Measurements from ENCODE around the gene CACNA1C.

DNA sequence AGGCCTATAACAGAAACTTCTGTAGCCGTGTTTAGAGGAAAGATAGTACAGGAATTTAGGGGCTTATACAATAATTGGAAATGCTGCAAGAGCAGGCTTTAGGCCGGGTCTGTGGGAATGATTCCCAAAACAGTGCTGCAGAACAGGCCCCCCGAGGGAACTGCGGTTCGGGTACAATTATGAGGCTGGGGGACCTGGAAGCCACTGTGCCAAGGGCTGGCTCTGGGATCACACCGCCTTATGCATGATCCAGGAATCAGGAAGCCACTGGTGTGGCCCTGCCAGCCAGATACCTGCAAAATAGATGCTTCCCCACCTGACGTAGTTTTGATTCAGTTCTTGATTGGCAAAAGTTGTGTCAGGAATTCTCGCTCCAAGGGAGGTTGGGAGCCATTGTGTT, 55.4 kb downstream of the CACNA1C start:
- TF ChIP-seq, protein P1, sequence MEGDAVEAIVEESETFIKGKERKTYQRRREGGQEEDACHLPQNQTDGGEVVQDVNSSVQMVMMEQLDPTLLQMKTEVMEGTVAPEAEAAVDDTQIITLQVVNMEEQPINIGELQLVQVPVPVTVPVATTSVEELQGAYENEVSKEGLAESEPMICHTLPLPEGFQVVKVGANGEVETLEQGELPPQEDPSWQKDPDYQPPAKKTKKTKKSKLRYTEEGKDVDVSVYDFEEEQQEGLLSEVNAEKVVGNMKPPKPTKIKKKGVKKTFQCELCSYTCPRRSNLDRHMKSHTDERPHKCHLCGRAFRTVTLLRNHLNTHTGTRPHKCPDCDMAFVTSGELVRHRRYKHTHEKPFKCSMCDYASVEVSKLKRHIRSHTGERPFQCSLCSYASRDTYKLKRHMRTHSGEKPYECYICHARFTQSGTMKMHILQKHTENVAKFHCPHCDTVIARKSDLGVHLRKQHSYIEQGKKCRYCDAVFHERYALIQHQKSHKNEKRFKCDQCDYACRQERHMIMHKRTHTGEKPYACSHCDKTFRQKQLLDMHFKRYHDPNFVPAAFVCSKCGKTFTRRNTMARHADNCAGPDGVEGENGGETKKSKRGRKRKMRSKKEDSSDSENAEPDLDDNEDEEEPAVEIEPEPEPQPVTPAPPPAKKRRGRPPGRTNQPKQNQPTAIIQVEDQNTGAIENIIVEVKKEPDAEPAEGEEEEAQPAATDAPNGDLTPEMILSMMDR (conservative IDR thresholded peaks at IDR 0.05), result no peak
- TF ChIP-seq EZH2 (IDR thresholded peaks at IDR 0.05; ENCODE audit: low read depth), result no peak

Data from PC-9 (cell line).